GM18499 (cell line): ENCODE results near the gene PCSK4.
"Not testable (repeated sequence)": the region's sequence is repeated elsewhere in the genome, so short reads cannot be mapped to it uniquely, and the experiment has no call there.

ENCODE experiments used
- ATAC-seq: cut with Tn5 transposase; IDR thresholded peaks from one replicate; pipeline ENCODE4 v1.9.1; 2021; ENCODE audit warnings: moderate number of reproducible peaks; ENCODE audit not compliant: insufficient read depth, unreplicated experiment

PCSK4 gene

GRCh38 chr19:1522838-1523237 is 32.7 kb upstream of the PCSK4 start:
- no peak for ATAC-seq

GRCh38 chr19:1522061-1522460 is 31.9 kb upstream of the PCSK4 start:
- no peak for ATAC-seq

GRCh38 chr19:1521636-1522035 is 31.5 kb upstream of the PCSK4 start:
- ATAC-seq, result no peak

GRCh38 chr19:1520203-1520780 is 30.1 kb upstream of the PCSK4 start:
- no peak for ATAC-seq

GRCh38 chr19:1519802-1520201 is 29.7 kb upstream of the PCSK4 start:
- not testable (repeated sequence) for ATAC-seq

- ATAC-seq, result no peak
Observed at GRCh38 chr19:1518471-1518870, 28.3 kb upstream of the PCSK4 start.

GRCh38 chr19:1516395-1516753 is 26.2 kb upstream of the PCSK4 start:
- no peak for ATAC-seq

- ATAC-seq, result no peak
Observed at GRCh38 chr19:1514986-1515721, 25.0 kb upstream of the PCSK4 start.

- ATAC-seq, result no peak
Observed at GRCh38 chr19:1514295-1514661, 24.1 kb upstream of the PCSK4 start.

GRCh38 chr19:1513499-1514294 is 23.5 kb upstream of the PCSK4 start:
- no peak for ATAC-seq

- ATAC-seq, result no peak
Observed at GRCh38 chr19:1512671-1513498, 22.7 kb upstream of the PCSK4 start, which contains the start of gene ADAMTSL5. Gene ADAMTSL5 (minus strand): TSS chr19:1513019. CDS start chr19:1510943, 2,076 bp downstream.

- ATAC-seq, result no peak
Observed at GRCh38 chr19:1511318-1512317, 21.5 kb upstream of the PCSK4 start.

- no peak for ATAC-seq
Observed at GRCh38 chr19:1510807-1511206, 20.7 kb upstream of the PCSK4 start.

- no peak for ATAC-seq
Observed at GRCh38 chr19:1510442-1510806, 20.3 kb upstream of the PCSK4 start.

- ATAC-seq, result no peak
Observed at GRCh38 chr19:1509602-1510441, 19.7 kb upstream of the PCSK4 start.

GRCh38 chr19:1508507-1508856 is 18.3 kb upstream of the PCSK4 start:
- no peak for ATAC-seq

GRCh38 chr19:1507763-1508506 is 17.8 kb upstream of the PCSK4 start:
- no peak for ATAC-seq

- no peak for ATAC-seq
Observed at GRCh38 chr19:1507192-1507660, 17.1 kb upstream of the PCSK4 start.
